Keratinocyte (primary cell): ENCODE data around the gene ACBD4. TPM values are rescaled to one million over a fixed set of nuclear protein-coding genes. Genes with fewer than 3 reads are reported as not detected.
A peak's percentile ranks its signal among the peaks of the same experiment; 100 is the strongest.

ENCODE experiments used
- DNase-seq: peaks from one replicate; pipeline ENCODE4 v3.0.0-alpha.2; 2011; ENCODE audit warnings: low read depth, missing footprints, low spot score
- FAIRE-seq: peaks from 2 replicates; lab custom pipeline; 2011; peaks lifted over from hg19 to GRCh38; lab: Jason Lieb, UNC
- H2AFZ ChIP-seq: 2 replicates; pipeline ENCODE4 v1.6.0; 2012; ENCODE audit warnings: low read length, control low read depth, inconsistent platforms; ENCODE audit not compliant: control insufficient read depth
- H3K27ac ChIP-seq: 2 replicates; pipeline ENCODE4 v1.5.1; 2011; ENCODE audit warnings: low read length; ENCODE audit not compliant: control insufficient read depth, insufficient read depth
- H3K27me3 ChIP-seq: 3 replicates; pipeline ENCODE4 v1.6.0; 2011; ENCODE audit warnings: low read length; ENCODE audit not compliant: control insufficient read depth, insufficient read depth; ENCODE audit errors: extremely low read depth
- H3K36me3 ChIP-seq, 2 experiments: 2 replicates in 1 of 2; 3 replicates in 1 of 2; pipeline ENCODE4 v1.5.1; 2011; ENCODE audit warnings: low read length in 2 of 2, mild to moderate bottlenecking in 1 of 2; ENCODE audit not compliant: control insufficient read depth in 2 of 2, insufficient read depth in 2 of 2; ENCODE audit errors: extremely low read depth in 1 of 2
- H3K4me1 ChIP-seq: 3 replicates; pipeline ENCODE4 v1.5.1; 2011; ENCODE audit warnings: low read length; ENCODE audit not compliant: control insufficient read depth, insufficient read depth; ENCODE audit errors: extremely low read depth
- H3K4me2 ChIP-seq: 3 replicates; pipeline ENCODE4 v1.6.0; 2011; ENCODE audit warnings: low read depth, low read length; ENCODE audit not compliant: control insufficient read depth, insufficient read depth; ENCODE audit errors: extremely low read depth
- H3K4me3 ChIP-seq, 3 experiments: fragments of 200-600 bp in 1 of 3; sonication (generic) in 1 of 3; 2 replicates in 2 of 3; 3 replicates in 1 of 3; pipeline ENCODE4 v1.5.1; 2011 to 2016; ENCODE audit warnings: low read length in 3 of 3, mild to moderate bottlenecking in 3 of 3, control low read depth in 2 of 3, inconsistent platforms in 1 of 3, low read depth in 1 of 3, mixed read lengths in 1 of 3, mixed run types in 1 of 3, moderate library complexity in 1 of 3; ENCODE audit not compliant: control insufficient read depth in 2 of 3, insufficient read depth in 2 of 3; ENCODE audit errors: extremely low read depth in 1 of 3
- H3K79me2 ChIP-seq: 2 replicates; pipeline ENCODE4 v1.6.0; 2012; ENCODE audit warnings: low read length; ENCODE audit not compliant: control insufficient read depth, insufficient read depth
- H3K9ac ChIP-seq: 3 replicates; pipeline ENCODE4 v1.6.0; 2011; ENCODE audit warnings: low read length; ENCODE audit not compliant: control insufficient read depth, insufficient read depth; ENCODE audit errors: extremely low read depth
- H3K9me1 ChIP-seq: 3 replicates; pipeline ENCODE4 v1.6.0; 2011; ENCODE audit warnings: low read length; ENCODE audit not compliant: control insufficient read depth, insufficient read depth; ENCODE audit errors: extremely low read depth
- H3K9me3 ChIP-seq: 2 replicates; pipeline ENCODE4 v1.5.1; 2012; ENCODE audit warnings: low read depth, low read length; ENCODE audit not compliant: control insufficient read depth
- H4K20me1 ChIP-seq: 3 replicates; pipeline ENCODE4 v1.6.0; 2011; ENCODE audit warnings: low read length; ENCODE audit not compliant: control insufficient read depth, insufficient read depth; ENCODE audit errors: extremely low read depth
- EZH2 ChIP-seq: IDR thresholded peaks from one replicate; pipeline ENCODE4 v1.6.1; 2012; ENCODE audit warnings: inconsistent platforms, mild to moderate bottlenecking, low read length, moderate library complexity
- dilution Hi-C: fragments of 300-500 bp; cut with MboI; formaldehyde crosslinking; loops from one replicate; pipeline ENCODE4 v1.7.0; 2020; ENCODE audit warnings: low sequenced_read_pairs; ENCODE audit not compliant: extremely low pct_ligation_motif_present
- polyA plus RNA-seq, 5 experiments: library from polyadenylated mRNA; depleted of rRNA in 3 of 5; stranded (reverse) in 3 of 5; stranded (forward) in 1 of 5; unstranded in 1 of 5; fragments of >200 nt; gene quantifications; 1 replicate in 1 of 5; 2 replicates in 3 of 5; 3 replicates in 1 of 5; pipeline versions ENCODE4 v1.2.1 to v1.2.3, GENCODE V29; 2011 to 2012; ENCODE audit warnings: missing spikeins in 2 of 5, low read depth in 1 of 5, low replicate concordance in 1 of 5
- TF ChIP-seq, protein P1 (sequence below), 3 experiments: IDR thresholded peaks in 1 of 3; conservative IDR thresholded peaks in 1 of 3; optimal IDR thresholded peaks in 1 of 3; 2 replicates in 2 of 3; 3 replicates in 1 of 3; pipeline versions ENCODE3 to v1.5.1; 2011; ENCODE audit warnings: low read length in 3 of 3, mild to moderate bottlenecking in 3 of 3, moderate library complexity in 2 of 3, control low read depth in 1 of 3, inconsistent platforms in 1 of 3; ENCODE audit not compliant: insufficient read depth in 2 of 3; ENCODE audit errors: extremely low read depth in 1 of 3

ACBD4 gene
- polyA plus RNA-seq, 1 donor (not counting 4 experiments of a cell fraction or from before 2014, with no cell fraction given): 2.6 TPM

DNA sequence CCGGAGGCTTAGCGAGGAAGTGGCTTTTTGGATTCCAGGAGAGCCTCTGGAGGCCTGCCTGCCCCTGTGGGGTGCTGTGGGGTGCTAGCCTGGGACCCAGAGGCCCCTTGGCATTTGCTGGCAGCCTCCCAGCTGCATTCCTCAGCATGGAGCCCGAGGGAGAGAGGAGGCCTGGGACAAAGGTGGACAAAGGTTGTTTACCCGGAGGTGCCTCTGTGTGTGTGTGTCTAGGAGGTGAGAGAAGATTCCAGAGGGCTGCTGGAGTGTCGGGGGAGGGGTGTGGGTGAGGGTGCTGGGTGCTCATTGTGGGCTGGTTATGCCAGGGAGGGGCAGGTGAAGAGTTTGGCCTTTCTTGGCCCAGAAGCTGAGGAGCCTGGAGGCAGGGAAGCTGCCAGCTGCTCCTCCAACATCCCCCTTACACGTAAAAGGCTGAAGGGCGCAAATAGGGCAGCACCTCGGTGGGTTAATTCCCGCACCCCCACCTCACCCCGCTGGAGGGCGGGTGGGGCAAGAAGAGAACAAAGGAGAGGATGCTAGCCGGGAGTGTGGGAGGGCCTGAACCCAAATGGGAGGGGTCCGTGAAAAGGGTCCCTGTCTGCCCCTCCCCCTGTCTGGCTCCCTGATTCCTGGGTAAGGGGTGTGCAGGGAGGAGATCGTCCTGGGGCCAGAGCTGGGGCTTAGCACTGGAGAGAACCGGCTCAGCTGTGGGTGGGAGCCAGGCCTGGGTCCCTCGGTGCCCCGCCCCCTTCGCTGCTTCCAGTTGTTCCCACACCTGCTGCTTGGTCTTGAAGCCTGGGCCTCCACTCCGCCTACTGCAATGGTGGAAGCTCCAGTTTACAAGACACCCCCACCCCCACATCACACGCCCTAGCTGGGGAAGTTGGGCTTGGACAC lies 36.1 kb downstream of the ACBD4 start:
- Histone ChIP-seq H2AFZ (peak overlapping the region; percentile 47), H3K4me2 (peak overlapping the region; percentile 99), H3K4me3 (peak overlapping the region; percentile 41 to 92 (median 83)), H3K79me2 (no peaks in the 10 kb centered on the region), H3K9ac (peak overlapping the region; percentile 99), H3K9me3 (no peaks in the 10 kb centered on the region), H3K27ac (peak overlapping the region; percentile 100), H3K9me1 (no peaks in the 10 kb centered on the region), H3K27me3 (no peaks in the 10 kb centered on the region), H4K20me1 (no peaks in the 10 kb centered on the region), H3K4me1 (peaks cover 50% of the 10 kb centered on the region), H3K36me3 (no peaks in the 10 kb centered on the region)
- no peak for TF ChIP-seq EZH2
- TF ChIP-seq, protein P1, sequence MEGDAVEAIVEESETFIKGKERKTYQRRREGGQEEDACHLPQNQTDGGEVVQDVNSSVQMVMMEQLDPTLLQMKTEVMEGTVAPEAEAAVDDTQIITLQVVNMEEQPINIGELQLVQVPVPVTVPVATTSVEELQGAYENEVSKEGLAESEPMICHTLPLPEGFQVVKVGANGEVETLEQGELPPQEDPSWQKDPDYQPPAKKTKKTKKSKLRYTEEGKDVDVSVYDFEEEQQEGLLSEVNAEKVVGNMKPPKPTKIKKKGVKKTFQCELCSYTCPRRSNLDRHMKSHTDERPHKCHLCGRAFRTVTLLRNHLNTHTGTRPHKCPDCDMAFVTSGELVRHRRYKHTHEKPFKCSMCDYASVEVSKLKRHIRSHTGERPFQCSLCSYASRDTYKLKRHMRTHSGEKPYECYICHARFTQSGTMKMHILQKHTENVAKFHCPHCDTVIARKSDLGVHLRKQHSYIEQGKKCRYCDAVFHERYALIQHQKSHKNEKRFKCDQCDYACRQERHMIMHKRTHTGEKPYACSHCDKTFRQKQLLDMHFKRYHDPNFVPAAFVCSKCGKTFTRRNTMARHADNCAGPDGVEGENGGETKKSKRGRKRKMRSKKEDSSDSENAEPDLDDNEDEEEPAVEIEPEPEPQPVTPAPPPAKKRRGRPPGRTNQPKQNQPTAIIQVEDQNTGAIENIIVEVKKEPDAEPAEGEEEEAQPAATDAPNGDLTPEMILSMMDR (optimal IDR thresholded peaks at IDR 0.05 in 1 of 3, IDR thresholded peaks at IDR 0.05 in 1 of 3, conservative IDR thresholded peaks at IDR 0.05 in 1 of 3; ENCODE audit: extremely low read depth in 1 of 3, insufficient read depth in 2 of 3, low read length in 3 of 3): no peak
- peak; percentile 79 for DNase-seq
- peak; percentile 64 for FAIRE-seq
- dilution Hi-C loops: no loop called here

DNA sequence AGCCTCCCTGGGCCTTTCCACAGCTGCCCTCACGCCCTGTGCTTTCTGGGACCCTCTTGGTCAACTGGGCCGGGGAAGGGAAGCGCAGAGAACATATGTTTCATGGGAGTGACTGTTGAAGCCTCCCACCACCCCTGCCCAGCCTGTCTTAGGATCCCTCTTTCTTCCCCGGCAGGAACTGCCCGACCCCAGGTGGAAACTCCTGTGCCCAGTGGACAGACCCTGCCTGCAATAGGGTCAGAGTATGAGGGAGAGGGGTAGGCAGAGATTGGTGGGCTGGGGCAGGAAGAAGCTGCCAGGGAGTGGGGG lies 36.7 kb downstream of the ACBD4 start:
- H3K79me2 ChIP-seq: no peaks in the 10 kb centered on the region
- peak overlapping the region; percentile 41 to 92 (median 83) for H3K4me3 ChIP-seq
- H3K9ac ChIP-seq: peak overlapping the region; percentile 99
- DNase-seq (no peak), FAIRE-seq (no peak)
- H2AFZ ChIP-seq: peak overlapping the region; percentile 47
- no peaks in the 10 kb centered on the region for H4K20me1 ChIP-seq
- H3K36me3 ChIP-seq: no peaks in the 10 kb centered on the region
- H3K4me2 ChIP-seq: peak overlapping the region; percentile 99
- no peaks in the 10 kb centered on the region for H3K9me3 ChIP-seq
- no peaks in the 10 kb centered on the region for H3K27me3 ChIP-seq
- H3K27ac ChIP-seq: peak overlapping the region; percentile 100
- TF ChIP-seq, protein P1 (optimal IDR thresholded peaks at IDR 0.05 in 1 of 3, IDR thresholded peaks at IDR 0.05 in 1 of 3, conservative IDR thresholded peaks at IDR 0.05 in 1 of 3; ENCODE audit: extremely low read depth in 1 of 3, insufficient read depth in 2 of 3, low read length in 3 of 3): no peak
- TF ChIP-seq EZH2: no peak
- no peaks in the 10 kb centered on the region for H3K9me1 ChIP-seq
- peaks cover 51% of the 10 kb centered on the region for H3K4me1 ChIP-seq
- dilution Hi-C loops: no loop called here
